GM08714 (cell line): ENCODE data around the gene RABL3.
"Not testable (repeated sequence)": the region's sequence is repeated elsewhere in the genome, so short reads cannot be mapped to it uniquely, and the experiment has no call there.

ENCODE experiments used
- H3K4me3 ChIP-seq: fragments of 200-500 bp; sonication (Bioruptor generic); 2 replicates; pipeline ENCODE4 v1.5.1; 2014; ENCODE audit warnings: mild to moderate bottlenecking, low read length, inconsistent platforms
- ZNF274 ChIP-seq: IDR thresholded peaks from 2 replicates; pipeline ENCODE4 v1.6.1; 2012; ENCODE audit warnings: mild to moderate bottlenecking, low read depth, low read length

Gene RABL3, protein sequence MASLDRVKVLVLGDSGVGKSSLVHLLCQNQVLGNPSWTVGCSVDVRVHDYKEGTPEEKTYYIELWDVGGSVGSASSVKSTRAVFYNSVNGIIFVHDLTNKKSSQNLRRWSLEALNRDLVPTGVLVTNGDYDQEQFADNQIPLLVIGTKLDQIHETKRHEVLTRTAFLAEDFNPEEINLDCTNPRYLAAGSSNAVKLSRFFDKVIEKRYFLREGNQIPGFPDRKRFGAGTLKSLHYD

GRCh38 chr3:120742198-120742848, at the start of gene RABL3, which contains the start of gene GTF2E1:
RABL3 (minus strand) TSS chr3:120742516; CDS start chr3:120742507, 9 bp downstream.
GTF2E1 (plus strand) TSS chr3:120742744; CDS start chr3:120750553, 7,809 bp downstream.
- TF ChIP-seq ZNF274, result no peak
- peak within 1 kb of the TSS; percentile 93 for H3K4me3 ChIP-seq

GRCh38 chr3:120791913-120792312, 49.6 kb upstream of the RABL3 start:
- no peak for TF ChIP-seq ZNF274
- no peak overlapping the region for H3K4me3 ChIP-seq

DNA sequence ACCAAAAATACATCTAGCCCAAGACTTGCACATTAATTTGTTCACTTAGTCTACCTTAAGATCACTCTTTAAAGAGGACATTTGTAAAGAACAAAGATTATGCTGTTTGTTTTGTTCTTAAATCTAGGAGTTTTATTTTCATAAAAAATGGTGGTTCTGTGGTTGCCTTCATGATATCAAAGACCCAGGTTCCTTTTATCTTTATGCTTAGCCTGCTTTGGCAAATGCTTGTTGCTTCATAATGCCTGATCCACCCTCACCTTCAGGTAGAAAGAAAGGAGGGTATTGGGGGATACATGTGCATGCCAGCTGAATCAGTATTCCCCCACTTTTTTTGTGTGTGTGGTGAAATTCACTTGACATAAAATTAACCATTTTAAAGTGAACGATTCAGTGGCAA, 48.7 kb upstream of the RABL3 start:
- no peak for TF ChIP-seq ZNF274
- H3K4me3 ChIP-seq, result no peak overlapping the region

GRCh38 chr3:120785832-120786231, 43.5 kb upstream of the RABL3 start:
- not testable (repeated sequence) for H3K4me3 ChIP-seq

DNA sequence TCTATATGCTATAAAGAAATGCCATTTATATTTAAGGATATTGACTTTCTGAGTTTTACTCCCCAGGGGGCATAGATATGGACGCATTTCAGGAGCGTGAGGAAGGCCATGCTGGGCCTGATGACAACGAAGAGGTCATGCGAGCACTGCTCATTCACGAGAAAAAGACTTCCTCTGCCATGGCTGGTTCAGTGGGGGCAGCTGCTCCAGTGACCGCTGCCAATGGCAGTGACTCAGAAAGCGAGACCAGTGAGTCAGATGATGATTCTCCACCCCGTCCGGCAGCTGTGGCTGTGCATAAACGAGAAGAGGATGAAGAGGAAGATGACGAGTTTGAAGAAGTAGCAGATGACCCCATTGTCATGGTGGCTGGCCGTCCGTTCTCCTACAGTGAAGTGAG, 38.7 kb upstream of the RABL3 start:
- no peak overlapping the region for H3K4me3 ChIP-seq
- TF ChIP-seq ZNF274, result no peak

DNA sequence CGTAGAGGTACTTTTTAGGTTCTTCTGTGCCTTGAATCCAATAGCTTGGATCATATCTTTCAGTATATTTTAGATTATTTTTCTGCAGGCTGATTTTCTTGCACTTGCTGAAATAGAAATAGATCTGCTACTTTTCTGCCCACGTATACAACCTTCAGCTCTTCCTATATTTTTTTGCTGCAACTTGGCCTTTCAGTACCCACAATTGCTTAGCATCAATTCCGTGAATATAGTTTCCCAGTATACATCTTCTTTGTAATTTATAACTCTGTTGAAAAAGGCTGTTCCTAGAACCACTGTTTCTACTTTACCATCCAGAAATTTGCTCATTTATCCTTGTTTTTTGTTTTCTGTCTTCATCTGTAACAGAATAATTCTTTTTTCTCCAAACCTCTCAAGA, 36.5 kb upstream of the RABL3 start:
- no peak for TF ChIP-seq ZNF274
- H3K4me3 ChIP-seq, result no peak overlapping the region

DNA sequence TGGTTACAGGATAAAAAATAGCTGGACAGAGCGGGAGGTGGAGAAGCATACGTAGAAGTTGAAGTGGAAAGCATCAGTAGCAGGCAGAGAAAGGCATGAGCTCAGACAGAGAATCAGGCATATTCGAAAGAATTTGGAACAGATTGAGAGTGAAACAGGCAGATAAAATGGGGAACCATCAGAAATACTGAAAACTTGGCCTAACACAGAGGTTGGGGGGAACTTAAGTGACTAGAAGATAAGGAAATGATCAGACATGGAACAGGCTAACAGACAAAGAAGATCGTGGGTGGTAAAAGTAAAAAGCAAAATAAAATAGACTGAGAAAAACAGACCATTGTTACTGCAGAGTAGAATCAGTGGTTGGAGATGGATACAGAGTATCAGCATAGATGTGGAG, 33.1 kb upstream of the RABL3 start:
- no peak overlapping the region for H3K4me3 ChIP-seq
- TF ChIP-seq ZNF274, result no peak

GRCh38 chr3:120773932-120774331, 31.6 kb upstream of the RABL3 start:
- TF ChIP-seq ZNF274, result no peak
- H3K4me3 ChIP-seq, result no peak overlapping the region

- H3K4me3 ChIP-seq, result no peak overlapping the region
- TF ChIP-seq ZNF274, result no peak
Measured at GRCh38 chr3:120772081-120772480, 29.8 kb upstream of the RABL3 start.

- no peak overlapping the region for H3K4me3 ChIP-seq
- TF ChIP-seq ZNF274, result no peak
Measured at GRCh38 chr3:120770891-120771290, 28.6 kb upstream of the RABL3 start.

DNA sequence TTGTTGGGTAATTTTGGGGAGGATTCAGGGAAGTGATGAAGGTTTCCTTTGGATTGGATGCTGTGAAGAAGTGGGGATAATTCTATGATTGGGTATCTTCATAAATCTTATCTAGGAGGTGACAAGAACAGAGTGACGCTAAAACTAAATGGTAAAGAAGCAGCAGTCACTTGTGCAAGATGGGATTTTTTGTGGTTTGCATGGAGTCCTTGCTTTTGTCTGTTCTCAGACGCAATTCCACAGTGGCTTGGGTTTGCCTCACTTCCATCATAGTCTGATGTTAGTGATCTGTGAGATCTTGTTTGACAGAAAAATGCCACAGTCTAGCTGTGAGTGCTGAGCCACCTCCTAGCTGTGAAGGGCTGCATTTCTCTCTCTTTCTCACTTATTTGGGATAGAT, 27.1 kb upstream of the RABL3 start:
- TF ChIP-seq ZNF274, result no peak
- H3K4me3 ChIP-seq, result no peak overlapping the region

- no peak overlapping the region for H3K4me3 ChIP-seq
- no peak for TF ChIP-seq ZNF274
Measured at GRCh38 chr3:120767106-120767505, 24.8 kb upstream of the RABL3 start.

DNA sequence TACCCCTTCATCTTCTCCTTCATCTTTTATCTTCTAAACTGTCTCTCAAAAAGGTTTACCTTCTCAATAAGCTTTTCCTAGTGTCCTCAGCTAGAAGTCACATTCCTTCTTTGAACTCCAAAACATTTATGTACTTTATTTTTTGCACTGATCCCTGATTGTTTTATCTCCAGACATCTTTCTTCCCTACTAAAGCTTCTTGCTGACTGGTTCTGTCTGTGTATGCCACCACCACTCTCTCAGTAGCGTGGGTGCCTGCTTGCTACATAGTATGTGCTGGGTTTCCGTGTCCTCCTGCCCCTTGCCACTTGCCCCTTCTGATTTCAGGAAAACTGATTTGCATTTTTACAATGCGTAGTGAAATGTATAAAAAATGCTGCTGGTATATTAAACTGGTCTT, 24.3 kb upstream of the RABL3 start:
- no peak for TF ChIP-seq ZNF274

GRCh38 chr3:120765830-120766493, 23.6 kb upstream of the RABL3 start:
- no peak overlapping the region for H3K4me3 ChIP-seq
- no peak for TF ChIP-seq ZNF274

More for the DNA sequence above, 24.3 kb upstream of the RABL3 start:
- no peak overlapping the region for H3K4me3 ChIP-seq

GRCh38 chr3:120764206-120764605, 21.9 kb upstream of the RABL3 start:
- no peak for TF ChIP-seq ZNF274
- no peak overlapping the region for H3K4me3 ChIP-seq
